SK-N-SH (cell line): ENCODE results near the gene ARHGAP15. TPM values are rescaled to one million over a fixed set of nuclear protein-coding genes. Genes with fewer than 3 reads are reported as not detected.
A peak's percentile ranks its signal among the peaks of the same experiment; 100 is the strongest.

Source experiments
- CTCF ChIA-PET: fragments of 300-600, 350-600 bp; formaldehyde crosslinking; extraction: SDS; loops from one replicate; lab custom pipeline; 2021; lab: Yijun Ruan, JAX
- POLR2A ChIA-PET: fragments of 350-600 bp; sonication (Branson Sonifier 250); formaldehyde crosslinking; extraction: SDS; loops from one replicate; lab custom pipeline; 2020; ENCODE audit warnings: antibody characterized with exemption, inconsistent platforms; lab: Yijun Ruan, JAX
- DNase-seq: peaks from one replicate; pipeline ENCODE4 v3.0.0; 2012
- H2AFZ ChIP-seq: fragments of 200-600 bp; sonication (generic); 2 replicates; pipeline ENCODE4 v1.8.1; 2016; ENCODE audit warnings: antibody characterized with exemption, mild to moderate bottlenecking, low read depth
- H3F3A ChIP-seq: fragments of 200-600 bp; sonication (generic); replicated peaks from 2 replicates; pipeline ENCODE3; 2016; ENCODE audit warnings: antibody characterized with exemption, mild to moderate bottlenecking; ENCODE audit not compliant: insufficient read depth
- H3K27ac ChIP-seq, 2 experiments: fragments of 200-500 bp in 1 of 2; fragments of 200-600 bp in 1 of 2; sonication (Bioruptor generic) in 1 of 2; sonication (generic), shearing (Covaris generic) in 1 of 2; 2 replicates each; pipeline versions ENCODE4 v1.5.1 to v1.6.1; 2014 to 2016; ENCODE audit warnings: low read depth in 2 of 2, inconsistent platforms in 1 of 2, low read length in 1 of 2, mild to moderate bottlenecking in 1 of 2, mixed read lengths in 1 of 2
- H3K27me3 ChIP-seq: fragments of 200-600 bp; sonication (generic), shearing (Covaris generic); 2 replicates; pipeline ENCODE4 v1.6.1; 2016; ENCODE audit warnings: mixed run types; ENCODE audit not compliant: insufficient read depth
- H3K36me3 ChIP-seq, 2 experiments: fragments of 200-500 bp in 1 of 2; fragments of 200-600 bp in 1 of 2; sonication (Bioruptor generic) in 1 of 2; sonication (generic) in 1 of 2; replicated peaks in 1 of 2; 2 replicates each; pipeline versions ENCODE3 to v1.5.1; 2014 to 2016; ENCODE audit warnings: low read length in 1 of 2, mild to moderate bottlenecking in 1 of 2; ENCODE audit not compliant: insufficient read depth in 2 of 2, control insufficient read depth in 1 of 2
- H3K4me1 ChIP-seq, 2 experiments: fragments of 200-500 bp in 1 of 2; fragments of 200-600 bp in 1 of 2; sonication (Bioruptor generic) in 1 of 2; sonication (generic), shearing (Covaris generic) in 1 of 2; 2 replicates each; pipeline versions ENCODE4 v1.5.1 to v1.6.1; 2014 to 2016; ENCODE audit warnings: low read depth in 1 of 2, low read length in 1 of 2, mixed run types in 1 of 2; ENCODE audit not compliant: insufficient read depth in 2 of 2, control insufficient read depth in 1 of 2
- H3K4me2 ChIP-seq: fragments of 200-600 bp; sonication (generic), shearing (Covaris generic); 2 replicates; pipeline ENCODE4 v1.6.1; 2017; ENCODE audit warnings: mixed run types
- H3K4me3 ChIP-seq, 2 experiments: fragments of 200-500 bp in 1 of 2; fragments of 200-600 bp in 1 of 2; sonication (Bioruptor generic) in 1 of 2; sonication (generic), shearing (Covaris generic) in 1 of 2; 2 replicates each; pipeline versions ENCODE4 v1.5.1 to v1.8.1; 2014 to 2016; ENCODE audit warnings: low read depth in 2 of 2, inconsistent platforms in 1 of 2, low read length in 1 of 2, mild to moderate bottlenecking in 1 of 2, mixed read lengths in 1 of 2, moderate library complexity in 1 of 2
- H3K79me2 ChIP-seq: fragments of 200-600 bp; sonication (generic); 2 replicates; pipeline ENCODE4 v1.8.1; 2017; ENCODE audit warnings: mild to moderate bottlenecking; ENCODE audit not compliant: insufficient read depth
- H3K9ac ChIP-seq: fragments of 200-600 bp; sonication (generic); 2 replicates; pipeline ENCODE4 v1.6.1; 2017; ENCODE audit warnings: mixed run types
- H3K9me2 ChIP-seq: fragments of 200-600 bp; sonication (generic); 2 replicates; pipeline ENCODE4 v1.6.1; 2017; ENCODE audit warnings: mixed run types
- H3K9me3 ChIP-seq: fragments of 200-600 bp; sonication (generic); 2 replicates; pipeline ENCODE4 v1.6.1; 2017; ENCODE audit warnings: mixed run types, mild to moderate bottlenecking, moderate library complexity
- H4K20me1 ChIP-seq: fragments of 200-600 bp; sonication (generic); 2 replicates; pipeline ENCODE4 v1.6.1; 2017; ENCODE audit warnings: mild to moderate bottlenecking, mixed run types; ENCODE audit not compliant: insufficient read depth
- CHD2 ChIP-seq: fragments of 150-350 bp; IDR thresholded peaks from 2 replicates; pipeline ENCODE4 v1.6.1; 2018; ENCODE audit warnings: low read length; ENCODE audit not compliant: partially characterized antibody
- ELF1 ChIP-seq: IDR thresholded peaks from 2 replicates; pipeline ENCODE4 v1.4.0; 2012
- EP300 ChIP-seq, 2 experiments: IDR thresholded peaks; 2 replicates each; pipeline versions ENCODE4 v1.4.0 to v1.6.1; 2012; ENCODE audit warnings: borderline replicate concordance in 1 of 2, low read depth in 1 of 2, low read length in 1 of 2
- FOSL2 ChIP-seq: IDR thresholded peaks from 2 replicates; pipeline ENCODE4 v1.4.0; 2012; ENCODE audit warnings: low read depth, mild to moderate bottlenecking, moderate library complexity, borderline replicate concordance
- FOXJ3 ChIP-seq: sonication (generic); formaldehyde crosslinking; IDR thresholded peaks from 2 replicates; pipeline ENCODE4 v1.5.1; 2020; ENCODE audit warnings: mild to moderate bottlenecking, missing genetic modification reagents
- FOXM1 ChIP-seq: IDR thresholded peaks from 2 replicates; pipeline ENCODE4 v1.4.0; 2012; ENCODE audit warnings: low read depth, mild to moderate bottlenecking
- GABPA ChIP-seq: IDR thresholded peaks from 2 replicates; pipeline ENCODE4 v1.4.0; 2012; ENCODE audit warnings: low read depth, mild to moderate bottlenecking
- GATA2 ChIP-seq: sonication (generic); formaldehyde crosslinking; IDR thresholded peaks from 2 replicates; pipeline ENCODE4 v1.5.0; 2020; ENCODE audit warnings: mild to moderate bottlenecking, missing genetic modification reagents
- IRF3 ChIP-seq: fragments of 150-350 bp; IDR thresholded peaks from 2 replicates; pipeline ENCODE4 v1.6.1; 2016; ENCODE audit warnings: mild to moderate bottlenecking, low read depth, low read length
- JUND ChIP-seq: IDR thresholded peaks from 2 replicates; pipeline ENCODE4 v1.4.0; 2012
- MAX ChIP-seq: IDR thresholded peaks from 2 replicates; pipeline ENCODE4 v1.4.0; 2012; ENCODE audit warnings: low read depth
- NFIC ChIP-seq: IDR thresholded peaks from 2 replicates; pipeline ENCODE4 v1.4.0; 2012; ENCODE audit warnings: borderline replicate concordance
- POLR2AphosphoS5 ChIP-seq: IDR thresholded peaks from 2 replicates; pipeline ENCODE4 v1.6.1; 2012; ENCODE audit warnings: low read depth, low read length
- RAD21 ChIP-seq: IDR thresholded peaks from 2 replicates; pipeline ENCODE4 v1.6.1; 2012; ENCODE audit warnings: mild to moderate bottlenecking, low read length
- RFX5 ChIP-seq: IDR thresholded peaks from 2 replicates; pipeline ENCODE4 v1.6.1; 2012; ENCODE audit warnings: mild to moderate bottlenecking, improper control_type of control experiment, low read length
- RXRA ChIP-seq: IDR thresholded peaks from 2 replicates; pipeline ENCODE4 v1.4.0; 2012; ENCODE audit warnings: low read depth, mild to moderate bottlenecking, borderline replicate concordance
- TAF1 ChIP-seq: IDR thresholded peaks from 2 replicates; pipeline ENCODE4 v1.6.1; 2012; ENCODE audit warnings: low read depth, mild to moderate bottlenecking, low read length, moderate library complexity, borderline replicate concordance
- WGBS: methylation state at CpG from one replicate; pipeline ENCODE4 v1.1.6; 2017; ENCODE audit warnings: low lambda C conversion rate; 5-methylcytosine and 5-hydroxymethylcytosine counted together
- polyA plus RNA-seq, 3 experiments: library from polyadenylated mRNA; depleted of rRNA; stranded (reverse); fragments of >200 nt; gene quantifications; 2 replicates each; pipeline ENCODE4 v1.2.3, GENCODE V29; 2012
- TF ChIP-seq, protein P1 (sequence below): IDR thresholded peaks from 2 replicates; pipeline ENCODE4 v1.4.0; 2012; ENCODE audit warnings: low read depth, borderline replicate concordance
- TF ChIP-seq, protein P2 (sequence below): IDR thresholded peaks from 2 replicates; pipeline ENCODE4; 2012

The ARHGAP15 gene
- polyA plus RNA-seq, 1 of the 3 experiments (the other 2 are of a cell fraction), result not detected

DNA sequence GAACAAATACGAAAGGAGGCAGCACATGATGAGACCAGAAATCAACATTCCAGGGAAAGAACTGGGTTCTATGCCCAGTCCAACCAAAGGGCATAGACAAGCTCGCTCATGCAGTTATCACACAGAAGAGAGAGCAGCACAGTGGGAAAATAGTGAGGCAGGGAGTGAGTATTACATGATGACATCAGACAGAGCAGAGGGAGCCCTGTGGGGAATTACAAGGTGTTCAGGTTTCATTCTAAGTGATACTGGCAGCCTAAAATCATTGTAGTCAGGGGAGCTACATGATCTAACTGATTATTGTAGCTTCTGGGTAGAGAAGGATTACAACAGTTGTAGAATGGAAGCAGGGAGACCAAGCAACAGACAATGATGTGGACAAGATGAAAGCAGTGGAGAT lies 658.5 kb downstream of the ARHGAP15 start:
- 62% methylated on average over 2 of the region's 2 CpGs for WGBS
- H3K9me3 ChIP-seq, result no peaks in the 10 kb centered on the region
- no peak overlapping the region for H3K9ac ChIP-seq
- H3F3A ChIP-seq, result no peaks in the 10 kb centered on the region
- ChIA-PET CTCF (no interaction called here), POLR2A (no interaction called here)
- TF ChIP-seq, protein P1, sequence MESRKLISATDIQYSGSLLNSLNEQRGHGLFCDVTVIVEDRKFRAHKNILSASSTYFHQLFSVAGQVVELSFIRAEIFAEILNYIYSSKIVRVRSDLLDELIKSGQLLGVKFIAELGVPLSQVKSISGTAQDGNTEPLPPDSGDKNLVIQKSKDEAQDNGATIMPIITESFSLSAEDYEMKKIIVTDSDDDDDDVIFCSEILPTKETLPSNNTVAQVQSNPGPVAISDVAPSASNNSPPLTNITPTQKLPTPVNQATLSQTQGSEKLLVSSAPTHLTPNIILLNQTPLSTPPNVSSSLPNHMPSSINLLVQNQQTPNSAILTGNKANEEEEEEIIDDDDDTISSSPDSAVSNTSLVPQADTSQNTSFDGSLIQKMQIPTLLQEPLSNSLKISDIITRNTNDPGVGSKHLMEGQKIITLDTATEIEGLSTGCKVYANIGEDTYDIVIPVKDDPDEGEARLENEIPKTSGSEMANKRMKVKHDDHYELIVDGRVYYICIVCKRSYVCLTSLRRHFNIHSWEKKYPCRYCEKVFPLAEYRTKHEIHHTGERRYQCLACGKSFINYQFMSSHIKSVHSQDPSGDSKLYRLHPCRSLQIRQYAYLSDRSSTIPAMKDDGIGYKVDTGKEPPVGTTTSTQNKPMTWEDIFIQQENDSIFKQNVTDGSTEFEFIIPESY, result no peak
- TF ChIP-seq FOXM1, result no peak
- no peak for TF ChIP-seq GATA2 (CRISPR knock-in tag)
- TF ChIP-seq NFIC, result no peak
- no peak for TF ChIP-seq POLR2AphosphoS5
- no peak for TF ChIP-seq RFX5
- no peak for TF ChIP-seq CHD2
- no peak for TF ChIP-seq RAD21
- TF ChIP-seq RXRA, result no peak
- TF ChIP-seq IRF3, result no peak
- no peak for TF ChIP-seq JUND
- TF ChIP-seq FOSL2, result no peak
- TF ChIP-seq FOXJ3 (CRISPR knock-in tag), result no peak
- no peak for TF ChIP-seq ELF1
- TF ChIP-seq MAX, result no peak
- H2AFZ ChIP-seq, result no peak overlapping the region
- H3K4me1 ChIP-seq, result no peaks in the 10 kb centered on the region
- no peak for DNase-seq
- no peak overlapping the region for H3K4me3 ChIP-seq
- H3K9me2 ChIP-seq, result no peaks in the 10 kb centered on the region
- H3K27me3 ChIP-seq, result no peaks in the 10 kb centered on the region
- H3K27ac ChIP-seq, result no peak overlapping the region
- no peaks in the 10 kb centered on the region for H3K79me2 ChIP-seq
- no peaks in the 10 kb centered on the region for H3K36me3 ChIP-seq
- H3K4me2 ChIP-seq, result no peak overlapping the region
- no peaks in the 10 kb centered on the region for H4K20me1 ChIP-seq

DNA sequence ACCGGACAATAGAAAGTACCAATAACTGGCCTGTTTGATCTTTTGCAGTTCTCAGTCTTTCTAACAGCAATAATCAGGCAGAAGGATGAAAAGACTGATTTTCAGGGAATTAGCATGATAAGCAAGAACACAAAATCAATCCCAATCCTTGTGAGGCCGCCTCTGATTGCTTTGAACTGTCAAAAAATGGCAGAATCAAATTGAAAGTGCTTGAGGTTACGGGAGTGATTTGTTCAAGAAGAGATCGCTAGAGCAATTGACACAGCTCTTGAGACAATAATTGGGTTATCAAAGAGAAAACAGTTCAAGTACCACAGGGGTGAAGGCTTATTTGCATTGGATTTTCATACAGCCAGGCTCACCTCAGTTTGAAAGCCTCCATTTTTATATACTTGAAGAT lies 663.4 kb downstream of the ARHGAP15 start:
- WGBS, result 69% methylated on average over 4 of the region's 4 CpGs
- H3K4me2 ChIP-seq, result no peak overlapping the region
- H3F3A ChIP-seq, result no peaks in the 10 kb centered on the region
- no peak overlapping the region for H3K27ac ChIP-seq
- CTCF ChIA-PET, result no interaction called here
- no peaks in the 10 kb centered on the region for H3K79me2 ChIP-seq
- H3K4me3 ChIP-seq, result no peak overlapping the region
- H3K36me3 ChIP-seq, result no peaks in the 10 kb centered on the region
- no peak for DNase-seq
- no peak for TF ChIP-seq EP300 (IDR thresholded peaks at IDR 0.05; ENCODE audit: borderline replicate concordance in 1 of 2, low read depth in 1 of 2, low read length in 1 of 2)
- no peak for TF ChIP-seq GABPA
- no peak for TF ChIP-seq TAF1
- TF ChIP-seq RXRA, result no peak
- TF ChIP-seq, protein P2, sequence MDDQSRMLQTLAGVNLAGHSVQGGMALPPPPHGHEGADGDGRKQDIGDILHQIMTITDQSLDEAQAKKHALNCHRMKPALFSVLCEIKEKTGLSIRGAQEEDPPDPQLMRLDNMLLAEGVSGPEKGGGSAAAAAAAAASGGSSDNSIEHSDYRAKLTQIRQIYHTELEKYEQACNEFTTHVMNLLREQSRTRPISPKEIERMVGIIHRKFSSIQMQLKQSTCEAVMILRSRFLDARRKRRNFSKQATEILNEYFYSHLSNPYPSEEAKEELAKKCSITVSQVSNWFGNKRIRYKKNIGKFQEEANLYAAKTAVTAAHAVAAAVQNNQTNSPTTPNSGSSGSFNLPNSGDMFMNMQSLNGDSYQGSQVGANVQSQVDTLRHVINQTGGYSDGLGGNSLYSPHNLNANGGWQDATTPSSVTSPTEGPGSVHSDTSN, result no peak
- no peaks in the 10 kb centered on the region for H3K9me3 ChIP-seq
- no peaks in the 10 kb centered on the region for H3K4me1 ChIP-seq
- POLR2A ChIA-PET, result no interaction called here
- H3K9ac ChIP-seq, result no peak overlapping the region
- H2AFZ ChIP-seq, result 0 out of 2 replicates have a peak overlapping the region, but pooled peaks have one; percentile 8
- no peaks in the 10 kb centered on the region for H3K27me3 ChIP-seq
- H4K20me1 ChIP-seq, result no peaks in the 10 kb centered on the region
- no peaks in the 10 kb centered on the region for H3K9me2 ChIP-seq
